Endothelial cell (in vitro differentiated cells): ENCODE results near the gene WDR1. TPM values are rescaled to one million over a fixed set of nuclear protein-coding genes. Genes with fewer than 3 reads are reported as not detected.

ENCODE experiments used
- DNase-seq: peaks from one replicate; pipeline ENCODE4 v3.0.0; 2021; ENCODE audit warnings: low spot score
- H3K27ac Mint-ChIP-seq: one replicate; pipeline ENCODE4 v1.8.0; 2021; ENCODE audit warnings: mixed read lengths, inconsistent platforms; ENCODE audit not compliant: unreplicated experiment
- H3K27me3 Mint-ChIP-seq: one replicate; pipeline ENCODE4 v1.8.0; 2021; ENCODE audit warnings: mild to moderate bottlenecking, moderate library complexity, mixed read lengths, inconsistent platforms; ENCODE audit not compliant: unreplicated experiment
- H3K36me3 Mint-ChIP-seq: one replicate; pipeline ENCODE4 v1.8.0; 2021; ENCODE audit warnings: mild to moderate bottlenecking, low read depth, mixed read lengths, inconsistent platforms; ENCODE audit not compliant: unreplicated experiment
- H3K4me1 Mint-ChIP-seq: one replicate; pipeline ENCODE4 v1.8.0; 2021; ENCODE audit warnings: mild to moderate bottlenecking, mixed read lengths, inconsistent platforms; ENCODE audit not compliant: unreplicated experiment
- H3K4me3 Mint-ChIP-seq: one replicate; pipeline ENCODE4 v1.8.0; 2021; ENCODE audit warnings: mild to moderate bottlenecking, mixed read lengths, inconsistent platforms; ENCODE audit not compliant: unreplicated experiment
- H3K9me3 Mint-ChIP-seq: one replicate; pipeline ENCODE4 v1.8.0; 2021; ENCODE audit warnings: mixed read lengths, inconsistent platforms; ENCODE audit not compliant: unreplicated experiment
- total RNA-seq: library from RNA; stranded (reverse); fragmentation: NEBNext Ultra II Directional; extraction: Animal tissue kit (Norgen Biotek cat#: 25700); gene quantifications from one replicate; pipeline ENCODE4 v1.2.1, GENCODE V29; 2021; ENCODE audit not compliant: unreplicated experiment
- TF ChIP-seq, protein P1 (sequence below): fragments of 200-600 bp; sonication (generic); IDR thresholded peaks from one replicate; pipeline ENCODE4 v1.5.0; 2021; ENCODE audit warnings: antibody characterized with exemption; ENCODE audit not compliant: unreplicated experiment

The WDR1 gene
- total RNA-seq, 1 donor from 2014 or later, result 501 TPM

DNA sequence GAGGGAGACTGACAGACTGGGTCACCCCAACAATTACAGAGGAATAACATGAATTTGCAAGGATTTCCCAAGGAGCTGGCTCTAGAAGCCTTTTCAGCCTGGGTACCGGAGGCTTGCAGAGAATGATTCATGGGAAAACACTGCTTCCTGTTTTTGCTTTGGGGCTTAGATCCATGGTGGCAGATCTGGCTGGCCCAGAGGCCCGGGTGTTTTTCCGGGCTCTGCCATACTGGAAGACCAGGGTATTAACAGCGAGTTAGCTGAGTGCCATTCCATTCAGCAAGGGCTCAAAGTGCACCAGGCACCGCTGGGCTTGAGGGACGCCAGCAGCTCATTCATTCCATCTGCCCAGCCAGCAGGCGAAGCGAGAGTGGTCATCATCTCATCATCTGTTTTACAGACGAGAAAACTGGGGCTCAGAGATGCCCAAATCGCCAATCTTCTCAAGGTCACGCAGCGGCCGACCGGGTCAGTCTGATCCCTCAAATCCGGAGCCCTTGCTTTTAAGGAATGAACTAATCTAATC, 1.3 kb downstream of the WDR1 start:
- no peaks in the 10 kb centered on the region for H3K9me3 Mint-ChIP-seq
- TF ChIP-seq, protein P1, sequence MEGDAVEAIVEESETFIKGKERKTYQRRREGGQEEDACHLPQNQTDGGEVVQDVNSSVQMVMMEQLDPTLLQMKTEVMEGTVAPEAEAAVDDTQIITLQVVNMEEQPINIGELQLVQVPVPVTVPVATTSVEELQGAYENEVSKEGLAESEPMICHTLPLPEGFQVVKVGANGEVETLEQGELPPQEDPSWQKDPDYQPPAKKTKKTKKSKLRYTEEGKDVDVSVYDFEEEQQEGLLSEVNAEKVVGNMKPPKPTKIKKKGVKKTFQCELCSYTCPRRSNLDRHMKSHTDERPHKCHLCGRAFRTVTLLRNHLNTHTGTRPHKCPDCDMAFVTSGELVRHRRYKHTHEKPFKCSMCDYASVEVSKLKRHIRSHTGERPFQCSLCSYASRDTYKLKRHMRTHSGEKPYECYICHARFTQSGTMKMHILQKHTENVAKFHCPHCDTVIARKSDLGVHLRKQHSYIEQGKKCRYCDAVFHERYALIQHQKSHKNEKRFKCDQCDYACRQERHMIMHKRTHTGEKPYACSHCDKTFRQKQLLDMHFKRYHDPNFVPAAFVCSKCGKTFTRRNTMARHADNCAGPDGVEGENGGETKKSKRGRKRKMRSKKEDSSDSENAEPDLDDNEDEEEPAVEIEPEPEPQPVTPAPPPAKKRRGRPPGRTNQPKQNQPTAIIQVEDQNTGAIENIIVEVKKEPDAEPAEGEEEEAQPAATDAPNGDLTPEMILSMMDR, result no peak
- peak overlapping the region; percentile 92 for H3K27ac Mint-ChIP-seq
- H3K4me3 Mint-ChIP-seq, result peak overlapping the region; percentile 97
- peaks cover 72% of the 10 kb centered on the region for H3K4me1 Mint-ChIP-seq
- peak; percentile 22 for DNase-seq
- H3K36me3 Mint-ChIP-seq, result peaks cover 59% of the 10 kb centered on the region
- H3K27me3 Mint-ChIP-seq, result peaks cover 39% of the 10 kb centered on the region

- TF ChIP-seq, protein P1, result no peak
- Mint-ChIP-seq H3K36me3 (peaks cover 66% of the 10 kb centered on the region), H3K4me1 (peaks cover 77% of the 10 kb centered on the region), H3K9me3 (no peaks in the 10 kb centered on the region), H3K27me3 (peaks cover 36% of the 10 kb centered on the region), H3K4me3 (peak overlapping the region; percentile 97), H3K27ac (peak overlapping the region; percentile 92)
- no peak for DNase-seq
Measured at GRCh38 chr4:10114607-10115006, 2.0 kb downstream of the WDR1 start.

DNA sequence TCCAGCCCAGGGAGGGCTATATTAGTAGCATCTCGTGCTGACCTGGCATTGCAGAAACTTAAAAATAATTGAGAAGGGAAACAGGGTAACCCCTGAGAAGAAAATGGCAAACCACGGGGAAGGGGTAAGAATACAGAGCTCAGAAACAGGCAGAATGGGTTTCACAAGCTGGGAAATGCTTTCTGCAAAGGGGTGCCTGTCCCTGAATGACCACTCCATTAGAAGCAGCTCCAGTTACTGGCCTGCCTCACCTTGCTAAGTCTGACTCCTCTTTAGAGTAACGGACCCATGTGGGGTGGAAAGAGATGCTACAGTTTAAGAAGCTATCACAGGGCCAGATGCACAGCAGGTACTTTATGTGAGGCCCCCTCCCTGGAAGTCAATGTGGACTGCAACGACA, 2.5 kb downstream of the WDR1 start:
- Mint-ChIP-seq H3K4me3 (peak overlapping the region; percentile 76), H3K27ac (peak overlapping the region; percentile 62)
- no peak for DNase-seq

GRCh38 chr4:10113362-10114047, 3.1 kb downstream of the WDR1 start:
- Mint-ChIP-seq H3K4me1 (peaks cover 71% of the 10 kb centered on the region), H3K27me3 (peaks cover 40% of the 10 kb centered on the region), H3K27ac (peak overlapping the region; percentile 62), H3K36me3 (peaks cover 75% of the 10 kb centered on the region), H3K9me3 (no peaks in the 10 kb centered on the region), H3K4me3 (peak overlapping the region; percentile 76)
- TF ChIP-seq, protein P1, result no peak
- DNase-seq, result no peak

More for the DNA sequence above, 2.5 kb downstream of the WDR1 start:
- H3K4me1 Mint-ChIP-seq, result peaks cover 76% of the 10 kb centered on the region
- TF ChIP-seq, protein P1, result no peak
- peaks cover 70% of the 10 kb centered on the region for H3K36me3 Mint-ChIP-seq
- H3K27me3 Mint-ChIP-seq, result peaks cover 35% of the 10 kb centered on the region
- H3K9me3 Mint-ChIP-seq, result no peaks in the 10 kb centered on the region

GRCh38 chr4:10112658-10113284, 3.8 kb downstream of the WDR1 start:
- H3K27me3 Mint-ChIP-seq, result peaks cover 41% of the 10 kb centered on the region
- TF ChIP-seq, protein P1, result no peak
- DNase-seq, result no peak
- H3K27ac Mint-ChIP-seq, result peak overlapping the region; percentile 57
- no peaks in the 10 kb centered on the region for H3K9me3 Mint-ChIP-seq
- peak overlapping the region; percentile 76 for H3K4me3 Mint-ChIP-seq
- H3K36me3 Mint-ChIP-seq, result peaks cover 81% of the 10 kb centered on the region
- peaks cover 68% of the 10 kb centered on the region for H3K4me1 Mint-ChIP-seq
